GM19468 (cell line): Measurements from ENCODE around the gene CHMP5.
A peak's percentile ranks its signal among the peaks of the same experiment; 100 is the strongest.

Experiments
- ATAC-seq: cut with Tn5 transposase; IDR thresholded peaks from one replicate; pipeline ENCODE4 v1.9.1; 2021; ENCODE audit warnings: mild to moderate bottlenecking, moderate library complexity, moderate number of reproducible peaks; ENCODE audit not compliant: unreplicated experiment; ENCODE audit errors: extremely low read depth

CHMP5 gene

GRCh38 chr9:33272061-33272460 is 7.2 kb downstream of the CHMP5 start:
- ATAC-seq = no peak

GRCh38 chr9:33273266-33273971 is 8.6 kb downstream of the CHMP5 start:
- no peak for ATAC-seq

DNA sequence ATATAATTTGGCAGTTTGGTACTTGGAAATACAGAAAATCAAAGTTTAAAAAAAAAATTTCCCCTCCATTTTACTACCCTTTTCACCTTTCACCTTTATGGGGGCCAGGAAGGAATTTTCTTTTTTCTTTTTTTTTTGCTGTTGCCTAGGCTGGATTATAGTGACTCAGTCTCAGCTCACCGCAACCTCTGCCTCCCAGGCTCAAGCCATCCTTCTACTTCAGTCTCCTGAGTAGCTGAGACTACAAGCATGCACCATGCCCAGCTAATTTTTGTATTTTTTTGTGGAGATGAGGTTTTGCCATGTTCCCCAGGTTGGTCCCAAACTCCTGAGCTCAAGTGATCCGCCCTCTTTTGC is 9.1 kb downstream of the CHMP5 start:
- no peak for ATAC-seq

GRCh38 chr9:33277484-33277883 is 12.6 kb downstream of the CHMP5 start:
- no peak for ATAC-seq

- ATAC-seq = no peak
These were observed 20.7 kb downstream of the CHMP5 start for GRCh38 chr9:33285502-33285901.

DNA sequence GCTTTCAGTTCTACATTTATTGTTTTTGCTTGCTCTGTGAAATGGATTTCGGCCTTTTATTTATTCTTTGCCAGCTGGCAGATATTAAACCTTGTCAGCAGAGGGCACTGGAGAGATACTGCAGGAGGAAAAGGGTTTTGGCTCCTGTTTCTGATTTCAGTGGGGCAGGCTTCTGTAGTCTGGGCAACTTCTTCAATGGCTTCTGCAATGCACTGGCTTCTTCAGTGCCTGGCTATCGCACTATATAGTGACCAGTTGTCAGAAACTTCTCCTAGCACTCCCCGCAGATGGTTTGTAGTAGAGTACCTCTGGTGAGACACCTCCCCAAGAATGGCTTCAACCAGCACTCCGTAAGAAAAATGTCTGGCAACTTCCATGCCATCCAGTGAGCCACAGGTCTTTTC is 22.2 kb downstream of the CHMP5 start:
- no peak for ATAC-seq

DNA sequence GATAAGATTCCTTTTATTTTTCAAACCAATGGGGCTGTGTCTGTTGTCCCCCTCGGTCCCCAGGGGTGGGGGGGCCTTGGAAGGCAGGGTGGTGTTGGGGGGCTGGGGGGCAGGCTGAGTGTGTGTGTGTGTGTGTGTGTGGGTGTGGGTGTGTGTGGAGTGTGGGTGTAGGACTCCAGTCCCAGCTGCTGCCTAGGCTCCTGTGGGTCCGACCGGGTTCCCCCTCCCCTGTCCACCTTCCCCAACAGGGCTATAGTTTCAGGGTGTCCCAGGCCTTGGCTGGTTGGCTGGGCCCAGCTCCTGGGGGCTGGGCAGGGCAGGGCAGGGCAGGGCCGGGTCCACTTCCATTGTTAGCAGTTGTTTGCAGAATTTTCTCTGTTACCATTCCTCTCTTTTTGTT is 23.4 kb downstream of the CHMP5 start:
- ATAC-seq = no peak

GRCh38 chr9:33288828-33289483 is 24.1 kb downstream of the CHMP5 start:
- no peak for ATAC-seq

DNA sequence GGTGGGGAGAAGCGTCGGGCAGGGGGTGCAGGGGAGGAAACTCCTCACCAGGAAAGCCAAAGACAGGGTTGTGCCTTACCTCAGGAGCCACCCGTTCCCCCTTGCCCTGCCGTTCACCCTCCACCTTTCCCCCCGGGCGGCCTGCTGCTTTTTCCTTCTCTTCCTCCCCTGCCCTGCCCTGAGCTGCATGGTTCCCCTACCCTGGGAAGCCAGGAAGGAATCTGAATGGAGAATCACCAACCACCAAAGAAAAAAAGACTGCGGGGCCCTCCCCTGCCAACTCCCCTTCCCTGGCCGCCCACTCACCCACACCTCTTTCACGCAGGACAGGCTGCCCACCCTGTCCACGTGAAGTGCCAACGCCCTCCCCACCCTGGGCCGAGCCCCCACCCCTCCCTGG is 24.6 kb downstream of the CHMP5 start:
- no peak for ATAC-seq

DNA sequence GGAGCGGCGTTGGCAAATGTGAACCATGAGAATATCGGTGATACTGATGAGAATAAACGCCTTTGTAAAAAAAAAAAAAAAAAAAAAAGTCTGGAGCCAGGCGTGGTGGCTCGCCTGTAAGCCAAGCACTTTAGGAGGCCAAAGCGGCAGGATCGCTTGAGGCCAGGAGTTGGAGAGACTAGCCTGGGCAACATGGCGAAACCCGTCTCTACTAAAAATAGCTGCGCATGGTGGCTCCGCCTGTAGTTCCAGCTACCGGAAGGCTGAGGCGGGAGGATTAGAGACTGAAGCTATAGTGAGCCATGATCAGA is 25.0 kb downstream of the CHMP5 start:
- ATAC-seq = peak; percentile 20

- ATAC-seq = peak; percentile 82
These were observed 25.6 kb downstream of the CHMP5 start, which contains the start of gene NFX1 for GRCh38 chr9:33290247-33291030. Gene NFX1, plus strand, starts transcription at chr9:33290516. Its CDS starts 57 bp downstream, at chr9:33290573.

DNA sequence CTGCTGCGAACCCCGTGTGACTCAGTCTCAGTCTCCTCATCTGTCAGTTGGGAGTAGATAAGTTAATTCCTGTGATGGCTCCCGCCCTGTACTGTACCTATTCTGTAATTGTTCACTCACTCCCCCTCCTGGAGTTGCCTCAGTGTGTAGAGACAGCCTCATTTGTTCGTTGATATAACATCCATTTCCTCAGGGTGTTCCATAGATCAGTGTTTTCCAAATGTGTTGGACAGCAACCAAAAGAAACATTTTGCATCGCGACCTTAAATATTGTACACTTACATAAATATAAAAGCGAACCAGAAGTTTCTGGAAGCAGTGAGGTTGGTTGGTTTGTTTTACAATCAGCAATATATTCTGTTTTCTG is 26.2 kb downstream of the CHMP5 start:
- no peak for ATAC-seq

DNA sequence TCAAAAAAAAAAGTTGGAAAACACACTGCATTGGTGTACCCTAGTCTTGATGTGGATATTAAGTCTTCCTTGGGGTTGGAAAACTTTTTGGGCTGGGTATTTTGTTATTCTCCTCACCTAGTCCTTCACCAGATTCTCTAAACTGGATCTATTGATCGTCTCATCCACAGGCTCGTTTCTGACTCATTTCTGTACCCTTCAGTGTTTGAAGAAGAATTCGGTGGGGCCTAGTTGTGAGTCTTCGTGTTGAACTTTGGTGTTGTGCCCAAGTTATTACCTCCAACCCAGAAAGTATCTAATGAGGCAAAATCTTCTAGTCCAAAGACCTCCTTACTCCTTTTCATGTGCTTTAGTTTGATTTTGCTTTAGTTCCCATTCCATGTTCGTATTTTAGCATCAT is 27.1 kb downstream of the CHMP5 start:
- ATAC-seq = no peak

DNA sequence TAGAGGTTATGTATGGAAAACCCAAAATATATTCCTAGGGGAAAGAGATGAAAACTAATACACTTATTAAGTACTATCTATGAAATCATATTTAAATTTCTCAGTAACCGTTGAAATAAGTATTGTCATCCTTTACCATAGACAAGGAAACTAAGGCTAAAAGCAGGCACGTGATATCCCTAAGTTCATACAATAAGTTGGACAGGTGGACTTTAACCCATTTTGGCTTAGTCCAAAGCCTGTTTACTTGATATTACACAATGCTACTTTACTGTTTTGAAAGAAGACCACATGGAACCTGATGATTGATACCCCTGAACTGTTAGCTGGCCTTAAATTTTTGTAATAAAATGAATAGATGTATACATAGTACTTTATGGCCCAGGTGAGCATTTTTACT is 28.9 kb downstream of the CHMP5 start:
- no peak for ATAC-seq

DNA sequence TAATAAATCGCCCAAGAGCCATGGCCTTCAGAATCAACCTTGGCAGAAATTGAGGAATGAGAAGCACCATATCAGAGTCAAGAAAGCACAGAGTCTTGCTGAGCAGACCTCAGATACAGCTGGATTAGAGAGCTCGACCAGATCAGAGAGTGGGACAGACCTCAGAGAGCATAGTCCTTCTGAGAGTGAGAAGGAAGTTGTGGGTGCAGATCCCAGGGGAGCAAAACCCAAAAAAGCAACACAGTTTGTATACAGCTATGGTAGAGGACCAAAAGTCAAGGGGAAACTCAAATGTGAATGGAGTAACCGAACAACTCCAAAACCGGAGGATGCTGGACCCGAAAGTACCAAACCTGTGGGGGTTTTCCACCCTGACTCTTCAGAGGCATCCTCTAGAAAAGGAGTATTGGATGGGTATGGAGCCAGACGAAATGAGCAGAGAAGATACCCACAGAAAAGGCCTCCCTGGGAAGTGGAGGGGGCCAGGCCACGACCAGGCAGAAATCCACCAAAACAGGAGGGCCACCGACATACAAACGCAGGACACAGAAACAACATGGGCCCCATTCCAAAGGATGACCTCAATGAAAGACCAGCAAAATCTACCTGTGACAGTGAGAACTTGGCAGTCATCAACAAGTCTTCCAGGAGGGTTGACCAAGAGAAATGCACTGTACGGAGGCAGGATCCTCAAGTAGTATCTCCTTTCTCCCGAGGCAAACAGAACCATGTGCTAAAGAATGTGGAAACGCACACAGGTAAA is 30.0 kb downstream of the CHMP5 start:
- no peak for ATAC-seq

DNA sequence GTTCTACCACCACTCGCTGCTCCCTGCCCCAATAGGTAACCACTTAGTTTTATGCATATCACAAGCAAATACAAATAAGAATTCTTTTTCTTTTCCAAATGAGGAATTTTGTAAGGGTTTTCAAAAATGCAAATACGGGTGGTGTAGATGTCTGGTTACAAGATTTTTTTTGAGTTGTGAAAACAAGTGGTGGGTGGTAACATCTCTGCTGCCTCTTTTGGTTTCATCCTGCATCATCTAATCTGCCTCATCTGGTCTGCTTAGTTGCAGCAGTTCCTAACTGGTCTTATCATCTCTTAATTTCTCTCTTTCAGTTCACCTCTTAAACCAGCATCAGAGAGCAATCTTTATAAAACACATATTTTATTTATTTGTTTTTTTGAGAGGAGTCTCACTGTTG is 30.7 kb downstream of the CHMP5 start:
- ATAC-seq = no peak

DNA sequence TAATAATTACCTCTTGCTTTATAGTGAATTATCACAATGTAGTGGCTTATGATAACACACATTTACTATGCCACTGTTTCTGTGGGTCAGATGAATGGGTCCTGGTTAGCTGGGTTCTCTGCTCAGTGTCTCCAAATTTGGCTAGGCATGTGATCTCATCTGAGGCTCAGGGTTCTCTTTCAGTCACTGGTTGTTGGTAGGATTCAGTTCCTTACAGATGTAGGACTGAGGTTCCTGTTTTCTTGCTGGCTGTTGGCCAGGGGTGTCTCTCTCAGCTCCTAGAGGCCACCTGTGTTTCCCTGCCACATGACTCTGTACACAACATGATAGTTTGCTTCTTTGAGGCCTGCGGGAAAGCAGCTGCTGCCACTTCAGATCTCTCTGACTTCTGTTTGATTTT is 32.6 kb downstream of the CHMP5 start:
- peak; percentile 97 for ATAC-seq

DNA sequence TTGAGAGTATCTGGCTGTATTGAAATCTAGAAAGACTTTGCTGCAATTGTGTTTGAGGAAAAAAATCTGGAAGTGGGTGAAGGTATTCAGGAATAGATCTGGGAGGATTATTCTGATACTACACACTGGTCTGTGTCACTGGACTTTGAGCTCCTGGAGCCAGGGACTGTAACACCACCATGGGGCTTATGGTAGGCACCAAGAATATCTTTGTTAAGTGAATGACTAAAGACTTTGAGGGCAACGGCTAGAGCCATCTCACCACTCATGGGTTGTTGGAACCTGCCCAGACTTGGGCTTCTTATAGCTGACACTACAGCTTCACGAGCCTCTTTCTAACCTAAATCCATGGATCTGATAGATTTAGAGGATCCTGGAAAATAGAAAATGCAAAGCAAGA is 35.7 kb downstream of the CHMP5 start:
- no peak for ATAC-seq

DNA sequence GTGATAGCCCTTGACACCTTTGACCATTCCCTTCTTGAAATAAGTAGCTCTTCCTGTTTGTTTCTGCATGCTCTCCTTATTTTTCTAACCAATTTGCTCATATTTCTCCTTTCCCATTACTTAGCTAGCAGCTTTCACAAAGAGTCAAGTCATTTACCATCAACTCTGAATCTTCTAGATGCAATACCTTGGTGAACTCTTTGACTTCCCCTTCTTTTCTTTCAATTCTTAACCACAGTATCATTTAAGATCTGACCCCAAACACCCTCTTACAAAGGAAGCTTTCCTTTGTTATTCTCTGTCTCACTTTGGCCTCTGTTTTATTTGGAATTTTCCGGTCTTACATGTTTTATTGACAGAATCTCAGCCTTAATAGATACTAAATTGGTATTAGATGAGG is 39.5 kb downstream of the CHMP5 start:
- ATAC-seq = no peak

DNA sequence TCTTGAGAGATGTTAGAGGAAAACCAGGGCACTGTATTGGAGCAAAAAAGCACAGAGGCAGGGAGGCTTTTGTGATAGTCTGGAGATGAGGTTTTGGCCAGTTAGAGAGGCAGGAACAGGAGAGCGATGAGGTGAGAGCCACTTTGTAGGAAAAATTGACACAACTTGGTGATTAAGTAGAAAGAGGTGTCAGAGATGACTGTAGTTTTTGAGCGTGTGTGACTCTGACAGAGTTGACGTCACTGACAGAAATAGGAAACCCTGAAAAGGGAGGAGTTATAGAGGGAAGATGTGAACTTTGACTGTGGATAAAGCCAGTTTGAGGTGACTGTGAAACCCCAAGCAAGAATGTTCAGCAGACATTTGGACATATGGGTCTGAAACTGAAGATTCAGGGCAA is 41.2 kb downstream of the CHMP5 start:
- no peak for ATAC-seq

GRCh38 chr9:33307067-33307466 is 42.2 kb downstream of the CHMP5 start:
- no peak for ATAC-seq
